HL-60 (cell line): ENCODE results near the gene KLF9.

Experiments used
- DNase-seq, 2 experiments: peaks; one replicate each; pipeline ENCODE4 v3.0.0-alpha.2; 2010 to 2020; ENCODE audit warnings: low read depth in 1 of 2, low spot score in 1 of 2
- H3K27ac ChIP-seq: fragments of 250-450 bp; sonication (Bioruptor Pico); replicated peaks from 2 replicates; pipeline ENCODE4 v1.5.1; 2020; ENCODE audit warnings: mild to moderate bottlenecking, moderate library complexity
- H3K27me3 ChIP-seq: fragments of 250-450 bp; sonication (Bioruptor Pico); 2 replicates; pipeline ENCODE4 v1.5.1; 2021; ENCODE audit warnings: mild to moderate bottlenecking, moderate library complexity; ENCODE audit not compliant: insufficient read depth, poor library complexity, severe bottlenecking
- H3K4me3 ChIP-seq: replicated peaks from 2 replicates; pipeline ENCODE4 v1.5.1; 2011; ENCODE audit warnings: mild to moderate bottlenecking, control low read depth, low read length; ENCODE audit not compliant: insufficient read depth
- GABPA ChIP-seq: IDR thresholded peaks from 2 replicates; pipeline ENCODE4 v1.6.1; 2012; ENCODE audit warnings: low read depth
- POLR2AphosphoS5 ChIP-seq: IDR thresholded peaks from 2 replicates; pipeline ENCODE4 v1.6.1; 2012; ENCODE audit warnings: low read depth
- SPI1 ChIP-seq: IDR thresholded peaks from 2 replicates; pipeline ENCODE4 v1.6.1; 2012; ENCODE audit warnings: low read depth, mild to moderate bottlenecking, borderline replicate concordance
- TF ChIP-seq, protein P1 (sequence below): IDR thresholded peaks from one replicate; pipeline ENCODE4 v1.5.1; 2011; ENCODE audit warnings: low read length, control low read depth, inconsistent platforms; ENCODE audit not compliant: insufficient read depth
- TF ChIP-seq, protein P2 (sequence below): IDR thresholded peaks from 2 replicates; pipeline ENCODE4 v1.6.1; 2012; ENCODE audit warnings: low read depth; ENCODE audit not compliant: insufficient replicate concordance

Gene KLF9

DNA sequence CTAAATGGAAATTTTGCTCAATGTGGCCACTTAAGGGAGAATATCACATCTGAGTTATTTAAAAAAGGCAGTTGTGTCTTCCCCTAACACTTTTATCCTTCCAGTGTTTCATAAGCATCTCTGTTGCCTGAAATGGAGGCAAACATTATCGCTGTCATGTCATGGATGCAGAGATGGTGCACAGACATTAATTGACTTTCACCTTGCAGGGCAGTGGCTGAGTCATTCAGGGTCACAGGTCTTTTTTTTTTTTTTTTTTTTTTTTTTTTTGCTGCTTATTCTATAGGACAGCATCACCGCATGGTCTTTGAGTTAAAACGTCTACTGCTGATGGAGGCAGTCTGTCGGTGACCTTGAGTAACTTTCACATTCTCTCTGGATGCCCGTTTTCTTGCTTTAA lies 36.3 kb upstream of the KLF9 start:
- Histone ChIP-seq H3K4me3 (no peak overlapping the region), H3K27me3 (no peaks in the 10 kb centered on the region), H3K27ac (no peak overlapping the region)
- TF ChIP-seq POLR2AphosphoS5 (no peak), SPI1 (no peak), GABPA (no peak)
- TF ChIP-seq, protein P1, sequence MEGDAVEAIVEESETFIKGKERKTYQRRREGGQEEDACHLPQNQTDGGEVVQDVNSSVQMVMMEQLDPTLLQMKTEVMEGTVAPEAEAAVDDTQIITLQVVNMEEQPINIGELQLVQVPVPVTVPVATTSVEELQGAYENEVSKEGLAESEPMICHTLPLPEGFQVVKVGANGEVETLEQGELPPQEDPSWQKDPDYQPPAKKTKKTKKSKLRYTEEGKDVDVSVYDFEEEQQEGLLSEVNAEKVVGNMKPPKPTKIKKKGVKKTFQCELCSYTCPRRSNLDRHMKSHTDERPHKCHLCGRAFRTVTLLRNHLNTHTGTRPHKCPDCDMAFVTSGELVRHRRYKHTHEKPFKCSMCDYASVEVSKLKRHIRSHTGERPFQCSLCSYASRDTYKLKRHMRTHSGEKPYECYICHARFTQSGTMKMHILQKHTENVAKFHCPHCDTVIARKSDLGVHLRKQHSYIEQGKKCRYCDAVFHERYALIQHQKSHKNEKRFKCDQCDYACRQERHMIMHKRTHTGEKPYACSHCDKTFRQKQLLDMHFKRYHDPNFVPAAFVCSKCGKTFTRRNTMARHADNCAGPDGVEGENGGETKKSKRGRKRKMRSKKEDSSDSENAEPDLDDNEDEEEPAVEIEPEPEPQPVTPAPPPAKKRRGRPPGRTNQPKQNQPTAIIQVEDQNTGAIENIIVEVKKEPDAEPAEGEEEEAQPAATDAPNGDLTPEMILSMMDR = no peak
- TF ChIP-seq, protein P2, sequence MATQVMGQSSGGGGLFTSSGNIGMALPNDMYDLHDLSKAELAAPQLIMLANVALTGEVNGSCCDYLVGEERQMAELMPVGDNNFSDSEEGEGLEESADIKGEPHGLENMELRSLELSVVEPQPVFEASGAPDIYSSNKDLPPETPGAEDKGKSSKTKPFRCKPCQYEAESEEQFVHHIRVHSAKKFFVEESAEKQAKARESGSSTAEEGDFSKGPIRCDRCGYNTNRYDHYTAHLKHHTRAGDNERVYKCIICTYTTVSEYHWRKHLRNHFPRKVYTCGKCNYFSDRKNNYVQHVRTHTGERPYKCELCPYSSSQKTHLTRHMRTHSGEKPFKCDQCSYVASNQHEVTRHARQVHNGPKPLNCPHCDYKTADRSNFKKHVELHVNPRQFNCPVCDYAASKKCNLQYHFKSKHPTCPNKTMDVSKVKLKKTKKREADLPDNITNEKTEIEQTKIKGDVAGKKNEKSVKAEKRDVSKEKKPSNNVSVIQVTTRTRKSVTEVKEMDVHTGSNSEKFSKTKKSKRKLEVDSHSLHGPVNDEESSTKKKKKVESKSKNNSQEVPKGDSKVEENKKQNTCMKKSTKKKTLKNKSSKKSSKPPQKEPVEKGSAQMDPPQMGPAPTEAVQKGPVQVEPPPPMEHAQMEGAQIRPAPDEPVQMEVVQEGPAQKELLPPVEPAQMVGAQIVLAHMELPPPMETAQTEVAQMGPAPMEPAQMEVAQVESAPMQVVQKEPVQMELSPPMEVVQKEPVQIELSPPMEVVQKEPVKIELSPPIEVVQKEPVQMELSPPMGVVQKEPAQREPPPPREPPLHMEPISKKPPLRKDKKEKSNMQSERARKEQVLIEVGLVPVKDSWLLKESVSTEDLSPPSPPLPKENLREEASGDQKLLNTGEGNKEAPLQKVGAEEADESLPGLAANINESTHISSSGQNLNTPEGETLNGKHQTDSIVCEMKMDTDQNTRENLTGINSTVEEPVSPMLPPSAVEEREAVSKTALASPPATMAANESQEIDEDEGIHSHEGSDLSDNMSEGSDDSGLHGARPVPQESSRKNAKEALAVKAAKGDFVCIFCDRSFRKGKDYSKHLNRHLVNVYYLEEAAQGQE = no peak
- no peak for DNase-seq

DNA sequence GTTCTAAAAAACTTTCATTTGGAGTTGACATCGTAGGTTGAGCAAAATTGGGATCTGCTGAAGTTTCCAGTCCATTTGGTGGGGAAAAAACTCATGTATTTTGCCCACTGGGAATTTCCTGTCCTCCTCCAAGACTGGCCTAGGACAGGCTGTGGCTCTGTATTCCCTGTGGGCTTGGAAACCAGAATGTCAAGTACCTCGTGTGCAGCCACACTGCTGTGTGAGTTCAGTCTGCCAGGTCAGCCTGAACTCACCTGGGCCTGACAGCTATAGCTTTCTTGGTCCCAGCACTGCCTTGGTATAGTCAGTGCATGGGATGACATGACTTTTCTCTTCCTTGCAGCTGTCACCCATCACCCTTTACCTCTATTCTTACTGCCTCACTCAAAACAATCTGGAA lies 35.0 kb upstream of the KLF9 start:
- H3K27me3 ChIP-seq = no peaks in the 10 kb centered on the region
- TF ChIP-seq, protein P2 = no peak
- TF ChIP-seq SPI1 (no peak), GABPA (no peak), POLR2AphosphoS5 (no peak)
- TF ChIP-seq, protein P1 = no peak
- no peak for DNase-seq
- no peak overlapping the region for H3K27ac ChIP-seq
- H3K4me3 ChIP-seq = no peak overlapping the region

DNA sequence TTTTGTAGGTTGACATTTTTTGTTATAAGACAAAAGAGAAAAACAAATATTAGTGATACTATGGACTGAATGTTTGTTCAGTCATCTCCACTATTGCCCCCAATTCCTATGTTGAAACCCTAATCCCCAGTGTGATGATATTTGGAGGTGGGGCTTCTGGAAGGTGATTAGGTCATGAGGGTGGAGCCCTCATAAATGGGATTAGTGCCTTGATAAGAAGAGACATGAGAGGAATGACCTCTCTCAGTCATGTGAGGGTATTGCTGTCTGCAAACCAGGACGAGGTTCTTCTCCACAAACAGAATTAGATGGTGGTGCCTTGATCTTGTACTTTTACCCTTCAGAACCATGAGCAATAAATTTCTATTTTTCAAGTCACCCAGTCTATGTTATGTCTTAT lies 34.5 kb upstream of the KLF9 start:
- H3K4me3 ChIP-seq = no peak overlapping the region
- no peak for DNase-seq
- no peaks in the 10 kb centered on the region for H3K27me3 ChIP-seq
- H3K27ac ChIP-seq = no peak overlapping the region
- TF ChIP-seq, protein P2 = no peak
- TF ChIP-seq, protein P1 = no peak
